ENCODE results near the gene PIEZO2.

Gene PIEZO2

DNA sequence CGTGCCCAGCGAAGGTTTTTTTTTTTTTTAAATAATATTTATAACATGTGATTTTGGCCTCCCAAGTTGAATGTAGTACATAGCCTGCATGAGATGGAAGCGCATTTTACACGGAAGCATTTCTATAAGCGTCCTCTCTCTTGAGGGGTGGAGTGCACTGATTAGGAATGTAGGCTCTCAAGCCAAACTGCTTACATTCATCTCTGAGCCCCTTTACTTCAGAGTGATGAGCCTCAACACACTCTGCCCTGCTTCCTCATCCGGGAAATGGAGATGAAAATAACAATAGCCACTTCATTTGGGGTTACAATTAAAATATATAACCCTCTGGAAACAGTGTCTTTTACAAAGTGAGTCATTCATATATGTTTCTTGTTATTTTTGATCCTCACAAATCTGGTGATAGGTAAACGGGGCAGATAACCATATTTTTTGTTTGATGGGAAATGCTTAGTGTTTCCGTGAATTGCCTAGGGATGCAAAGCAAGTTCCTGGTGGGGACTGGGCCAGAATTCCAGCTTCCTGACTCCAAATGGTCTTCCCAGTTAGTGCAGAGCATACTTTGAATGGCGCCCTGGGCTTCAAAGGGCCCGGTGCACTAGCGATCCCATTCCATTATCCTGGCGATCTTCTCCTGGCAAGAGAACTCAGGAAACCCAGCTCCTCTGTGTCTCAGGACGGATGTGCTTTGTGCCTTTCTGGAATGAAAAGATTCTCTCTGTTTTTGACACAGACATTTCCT is 124.3 kb downstream of the PIEZO2 start:
- no peak for DNase-seq

DNA sequence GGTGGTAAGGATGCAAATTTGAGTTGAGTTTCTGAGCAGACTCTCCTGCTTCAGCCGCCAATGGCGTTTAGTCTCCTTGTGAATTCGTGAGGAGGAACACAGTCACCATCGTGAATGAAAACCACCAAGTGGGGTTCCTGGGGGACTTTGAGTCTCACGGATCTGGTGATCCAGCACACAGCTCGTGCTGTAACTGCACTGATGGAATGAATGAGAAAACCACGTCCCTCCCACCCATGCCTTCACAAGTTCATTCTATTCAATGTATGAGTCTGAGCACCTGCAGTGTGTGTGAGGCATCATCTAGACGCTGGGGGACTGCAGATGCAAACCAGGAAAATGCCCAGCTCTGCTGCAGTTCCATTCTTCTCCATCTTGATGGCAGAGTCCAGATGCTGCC is 127.9 kb downstream of the PIEZO2 start:
- no peak for DNase-seq

DNA sequence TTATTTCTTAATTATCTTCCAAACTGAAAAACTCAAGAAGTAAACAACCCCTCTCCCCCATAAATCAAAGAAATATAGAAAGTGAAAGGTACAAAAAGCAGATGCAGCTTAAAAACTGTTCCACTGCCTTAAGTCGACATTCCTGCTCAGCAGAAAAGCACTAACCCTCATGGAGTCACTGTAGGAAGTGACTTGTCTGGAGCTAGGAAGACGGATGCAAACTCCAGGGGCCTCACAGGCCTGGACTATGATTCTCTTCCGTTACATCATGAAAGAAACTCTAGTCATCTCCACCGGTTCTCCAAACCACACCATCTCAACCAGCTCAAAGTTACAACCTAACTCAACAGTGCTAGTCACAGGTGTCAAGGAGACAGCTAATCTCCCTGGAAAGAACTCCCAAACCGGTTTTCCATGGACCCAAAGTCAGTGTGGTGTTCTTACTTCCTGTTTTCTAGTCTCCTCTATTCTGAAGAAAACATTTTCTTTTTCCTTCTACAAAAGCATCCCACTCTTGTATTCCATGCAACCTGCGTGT is 128.4 kb downstream of the PIEZO2 start:
- DNase-seq = no peak

DNA sequence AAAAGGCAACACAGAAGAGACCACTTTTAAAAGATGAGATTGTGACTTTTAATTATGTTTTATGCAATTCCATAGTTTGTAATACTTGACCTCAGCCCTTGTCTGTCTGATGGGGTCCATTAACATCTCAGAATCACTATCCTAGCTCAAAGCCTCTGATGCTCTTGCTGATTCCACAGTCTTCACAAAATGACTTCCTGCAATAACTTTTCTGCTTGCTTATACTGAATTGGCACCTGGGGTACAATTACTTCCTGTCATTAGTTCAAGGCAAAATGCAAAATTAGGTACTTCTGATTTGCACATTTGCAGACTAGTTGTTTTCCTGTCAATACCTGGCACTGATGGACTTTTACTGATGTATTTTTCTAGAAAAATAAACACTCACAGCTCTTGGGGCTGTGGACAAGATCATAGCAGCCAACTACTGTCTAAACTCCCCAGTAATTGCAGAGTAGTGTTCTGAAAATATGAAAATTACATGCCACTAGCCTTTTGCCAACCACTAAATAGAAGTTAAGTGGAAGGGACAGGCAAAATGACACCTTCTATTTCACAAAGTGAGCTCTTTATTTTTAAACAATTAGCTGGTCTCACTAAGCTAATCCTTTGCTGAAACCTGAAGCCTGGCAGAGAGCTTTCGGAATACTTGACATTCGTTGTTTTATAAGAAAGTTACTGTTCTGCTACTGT is 129.1 kb downstream of the PIEZO2 start:
- DNase-seq = no peak

DNA sequence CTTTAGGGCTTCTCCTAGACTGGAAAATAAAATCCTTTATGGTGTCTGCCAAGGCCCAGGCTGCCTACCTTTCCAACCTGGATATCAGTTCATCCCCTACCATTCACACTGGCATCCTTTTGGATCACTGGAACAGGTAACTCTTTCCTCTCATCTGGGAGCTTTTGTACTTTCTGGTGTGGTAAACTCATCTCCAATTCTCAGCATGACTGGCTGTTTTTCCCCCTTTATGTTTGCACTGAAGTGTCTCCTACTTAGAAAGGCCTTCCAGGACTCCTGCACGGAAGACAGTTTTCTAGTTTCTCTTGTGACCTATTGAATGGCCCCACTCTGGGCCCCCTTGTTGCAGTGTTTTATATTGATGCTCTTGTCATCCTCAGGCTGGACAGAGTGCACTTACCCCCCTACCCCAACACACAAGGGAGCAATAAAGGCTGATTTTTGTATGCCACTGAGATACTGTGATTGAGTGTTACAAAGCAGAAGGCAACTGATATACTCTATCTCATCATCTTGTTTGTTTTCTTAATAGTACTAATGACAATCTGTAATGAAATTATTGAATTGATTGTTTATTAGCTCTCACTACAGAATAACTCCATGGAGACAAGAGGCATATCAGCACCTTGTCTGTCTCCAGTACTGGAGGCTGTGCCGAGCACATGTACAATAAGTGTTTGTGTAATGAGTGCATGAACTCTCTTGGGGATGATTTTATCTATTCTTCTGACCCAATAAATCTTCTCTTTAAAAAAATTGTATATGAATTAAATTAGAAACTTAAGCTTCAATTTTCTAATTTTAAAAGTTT is 129.9 kb downstream of the PIEZO2 start:
- DNase-seq = no peak

DNA sequence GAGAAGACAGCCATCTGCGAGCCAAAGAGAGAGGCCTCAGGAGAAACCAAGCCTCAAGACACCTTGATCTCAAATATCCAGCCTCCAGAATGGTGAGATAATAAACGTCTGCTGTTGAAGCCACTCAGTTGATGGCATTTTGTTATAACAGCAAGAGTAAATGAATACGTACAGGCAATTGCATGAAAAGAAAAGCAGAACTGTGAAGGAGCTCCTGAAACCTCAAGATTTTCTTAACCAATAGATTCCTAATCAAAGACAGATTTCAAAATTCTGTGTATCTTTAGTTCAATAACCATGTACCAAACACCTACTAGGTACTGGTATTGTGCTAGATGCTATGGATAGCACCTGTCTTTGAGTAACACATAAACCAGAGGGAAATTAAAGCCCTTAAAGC is 139.5 kb downstream of the PIEZO2 start:
- no peak for DNase-seq

DNA sequence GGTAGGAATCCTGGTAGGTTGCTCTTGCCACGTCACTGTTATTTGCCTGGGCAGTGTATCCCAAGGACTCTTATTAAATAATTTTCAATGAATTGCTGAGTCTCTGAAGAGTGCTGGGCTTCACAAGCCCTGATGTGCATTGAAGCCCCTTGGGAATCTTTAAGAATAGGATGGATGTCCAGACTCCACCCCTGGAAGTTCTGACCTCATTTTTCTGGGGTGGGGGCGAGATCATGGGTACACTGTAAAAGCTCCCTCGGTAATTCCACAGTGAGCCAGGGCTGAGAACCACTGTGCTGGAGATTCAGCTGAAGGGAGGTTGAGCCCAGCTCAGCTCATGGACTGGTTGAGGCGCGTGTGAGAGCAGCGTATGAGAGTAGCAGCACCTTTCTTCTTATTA is 140.2 kb downstream of the PIEZO2 start:
- DNase-seq = no peak

DNA sequence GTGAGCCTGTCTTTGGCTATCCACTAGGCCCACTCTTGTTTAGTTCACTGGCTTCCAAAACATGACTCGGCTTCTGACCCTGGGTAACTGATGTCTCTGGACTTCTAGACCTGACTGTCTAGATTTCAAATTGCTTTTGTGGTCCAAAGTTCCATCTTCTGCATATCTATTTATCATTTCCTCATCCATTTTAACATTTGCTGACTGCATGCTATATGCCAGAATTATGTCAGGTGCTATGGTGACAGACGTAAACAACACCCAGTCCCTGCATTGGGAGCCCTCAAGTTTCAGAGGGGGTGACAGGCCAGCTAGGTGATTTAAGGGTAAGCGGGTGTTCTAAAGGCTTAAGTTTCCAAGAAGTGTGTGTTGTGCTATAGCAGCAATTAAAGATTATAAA is 140.9 kb downstream of the PIEZO2 start:
- DNase-seq = no peak

DNA sequence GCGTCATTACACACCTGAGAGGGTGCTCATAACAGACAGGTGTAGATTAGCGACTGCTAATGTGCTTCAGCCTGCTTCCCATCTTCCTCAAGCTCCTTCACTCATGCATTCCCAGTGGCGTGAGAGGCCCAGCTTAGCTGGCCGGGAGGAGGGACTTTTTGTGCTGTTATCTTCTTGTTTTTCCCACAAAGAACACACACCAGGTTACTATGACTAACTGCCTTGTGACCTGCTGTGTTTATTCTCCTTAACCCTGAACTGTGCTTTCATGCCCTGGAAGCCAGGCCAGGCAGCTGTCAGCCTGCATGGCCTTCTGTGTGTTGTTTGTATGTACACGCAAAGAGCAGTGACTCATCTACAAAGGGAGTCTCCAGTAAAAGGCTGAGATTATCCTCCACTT is 143.8 kb downstream of the PIEZO2 start:
- no peak for DNase-seq

DNA sequence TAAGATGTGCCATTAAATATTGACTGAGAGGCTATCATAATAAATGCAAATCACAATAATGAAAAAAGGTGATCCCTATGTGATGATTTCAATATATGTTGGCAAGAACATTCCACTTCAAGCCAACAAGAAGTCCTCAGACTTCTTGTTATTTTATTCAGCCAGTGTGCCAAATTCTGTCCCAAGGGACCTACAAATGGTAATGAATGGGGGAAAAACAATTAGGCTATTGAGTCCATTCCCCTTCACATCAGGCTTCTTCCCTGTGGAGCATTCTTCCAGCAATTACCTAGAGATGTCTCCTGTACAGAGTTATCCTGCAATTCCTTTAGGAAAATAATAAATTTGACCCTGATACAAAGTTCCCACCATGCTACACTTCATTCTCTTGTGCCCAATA is 144.4 kb downstream of the PIEZO2 start:
- DNase-seq = no peak

DNA sequence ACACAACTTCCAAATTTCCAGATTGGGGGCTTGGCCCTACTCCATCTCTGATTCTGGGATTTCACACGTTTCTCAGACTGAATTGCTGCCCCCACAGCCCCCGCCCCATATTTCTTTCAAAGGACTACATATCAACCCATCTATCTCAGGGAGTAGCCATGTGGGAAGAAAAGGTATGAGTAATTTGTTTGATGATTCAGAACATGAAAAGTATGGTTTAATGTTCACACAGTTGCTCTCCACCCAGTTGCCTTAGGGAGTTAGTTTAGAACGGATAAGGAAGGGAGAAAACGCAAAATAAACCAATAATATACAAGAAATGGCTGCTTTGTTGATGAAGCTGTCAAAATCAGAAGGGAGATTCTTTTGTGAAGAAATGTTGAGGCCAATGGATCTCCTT is 145.1 kb downstream of the PIEZO2 start:
- no peak for DNase-seq

DNA sequence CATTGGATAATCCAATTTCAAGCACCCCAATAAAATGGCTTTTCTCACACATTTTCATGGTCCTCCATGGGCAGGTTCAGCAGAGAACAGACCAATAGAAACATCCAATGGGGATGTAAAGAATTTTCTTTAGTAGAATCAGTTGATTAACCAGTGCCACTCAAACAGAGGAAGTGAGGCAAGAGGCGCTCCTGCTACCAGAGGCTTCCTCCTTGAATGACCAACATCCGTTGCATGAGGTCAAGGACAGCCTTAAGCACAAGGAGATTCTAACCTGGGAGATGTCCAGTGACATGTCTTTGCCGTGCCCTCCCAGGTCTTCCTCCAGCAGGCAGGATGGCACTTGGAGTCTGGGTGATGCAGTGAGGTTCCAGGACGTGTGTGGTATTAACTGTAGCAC is 146.6 kb downstream of the PIEZO2 start:
- DNase-seq = no peak

DNA sequence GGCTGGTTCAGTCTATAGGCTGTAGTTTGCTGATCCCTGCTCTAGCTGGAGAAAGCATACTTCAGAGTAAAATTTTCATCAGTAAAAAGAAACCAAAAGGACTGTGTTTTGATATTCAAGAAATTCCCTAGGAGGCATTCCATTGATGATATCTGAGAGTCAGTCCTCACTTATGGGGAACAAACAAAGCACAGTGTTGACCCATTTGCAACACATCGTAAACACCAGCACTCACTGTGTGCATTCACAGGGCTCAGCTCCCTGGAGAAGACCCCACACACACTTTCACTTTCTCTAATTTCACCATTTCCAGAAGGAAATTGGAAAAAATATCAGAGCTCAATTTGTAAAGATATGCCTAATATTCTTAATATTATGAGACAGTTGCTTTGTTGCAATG is 147.1 kb downstream of the PIEZO2 start:
- no peak for DNase-seq

DNA sequence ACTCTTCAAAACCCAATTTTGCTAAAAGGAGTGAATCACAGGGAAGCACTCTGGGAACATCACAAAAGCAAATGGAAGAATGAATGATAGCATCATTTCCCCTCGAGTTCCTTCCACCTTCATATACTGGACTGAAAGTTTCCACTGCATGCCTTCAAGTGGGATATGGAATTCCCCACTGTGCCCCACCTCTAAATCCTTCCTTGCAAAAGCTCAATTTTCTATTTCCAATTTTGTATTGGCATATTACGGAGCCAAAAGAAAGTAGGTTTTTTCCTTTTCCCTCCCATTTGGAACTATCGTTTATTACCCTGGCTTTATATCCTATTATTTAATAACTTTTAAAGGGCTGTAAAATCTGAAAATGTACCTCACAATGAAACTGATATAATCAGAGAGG is 149.3 kb downstream of the PIEZO2 start:
- no peak for DNase-seq

DNA sequence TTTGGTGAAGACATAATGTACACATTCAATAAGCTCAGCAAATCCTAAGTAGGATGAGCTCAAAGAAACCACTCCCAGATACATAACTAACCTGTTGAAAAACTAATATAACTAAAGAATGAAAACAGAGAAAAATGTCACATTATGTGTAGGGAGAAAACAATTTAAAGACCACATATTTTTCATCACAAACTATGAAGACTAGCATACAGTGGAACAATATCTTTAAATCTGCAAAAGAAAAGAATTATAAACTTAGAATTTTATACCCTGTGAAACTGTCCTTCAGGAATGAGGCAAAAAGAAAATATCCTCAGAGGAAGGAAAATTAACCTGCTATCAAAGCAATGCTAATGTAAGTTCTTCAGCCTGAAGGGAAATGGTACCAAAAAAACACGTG is 151.5 kb downstream of the PIEZO2 start:
- DNase-seq = no peak

DNA sequence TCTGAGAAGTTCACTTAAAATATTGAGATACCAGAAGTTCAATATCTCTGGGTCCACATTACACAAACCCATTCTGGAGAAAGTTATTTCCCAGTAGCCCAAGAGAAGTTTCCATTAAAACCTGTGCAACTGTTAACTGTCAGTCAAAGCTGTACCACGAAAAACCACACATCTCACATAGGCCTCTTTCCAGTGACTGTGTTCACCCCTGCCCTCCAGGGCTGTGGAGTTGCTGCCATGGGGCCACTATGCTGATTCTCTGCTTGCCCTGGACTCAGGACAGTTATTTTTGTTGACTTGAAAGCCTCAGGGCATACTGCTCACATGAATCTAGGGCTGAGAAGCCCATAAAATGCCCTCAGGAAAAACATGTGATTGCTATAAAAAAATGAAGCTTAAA is 153.8 kb downstream of the PIEZO2 start:
- DNase-seq = no peak

DNA sequence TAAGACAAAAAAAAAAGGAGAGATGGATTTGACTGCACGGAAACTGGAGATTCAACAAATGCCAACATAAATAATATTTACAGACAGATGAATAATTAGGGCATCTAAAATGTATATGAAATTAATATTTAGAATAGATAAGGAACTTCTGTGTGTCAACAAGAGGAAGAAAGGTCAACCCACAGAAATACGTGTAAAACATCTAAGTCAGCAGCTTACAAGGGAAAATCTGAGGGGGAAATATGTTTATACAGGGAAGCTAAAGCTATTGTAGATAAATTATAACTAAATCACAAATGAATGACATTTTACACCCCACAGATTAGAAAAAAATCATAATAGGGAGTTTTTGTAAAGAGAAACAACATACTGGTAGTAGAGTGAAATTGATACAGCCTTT is 159.9 kb downstream of the PIEZO2 start:
- DNase-seq = no peak

DNA sequence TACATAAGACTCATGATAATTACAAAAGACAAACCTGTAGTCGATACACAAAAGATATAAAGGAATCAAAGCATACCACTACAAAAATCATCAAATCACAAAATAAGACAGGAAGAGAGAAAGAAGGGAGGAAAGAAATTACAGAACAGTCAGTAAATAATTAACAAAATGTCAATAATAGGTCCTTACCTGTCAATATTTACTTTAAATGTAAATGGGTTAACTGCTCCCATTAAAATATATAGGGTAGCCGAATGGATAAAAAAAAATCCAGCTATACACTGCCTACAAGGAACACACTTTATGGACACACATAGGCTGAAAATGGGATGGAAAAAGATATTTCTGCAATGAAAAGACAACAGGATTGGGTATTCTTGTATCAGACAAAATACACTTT is 163.7 kb downstream of the PIEZO2 start:
- DNase-seq = no peak

DNA sequence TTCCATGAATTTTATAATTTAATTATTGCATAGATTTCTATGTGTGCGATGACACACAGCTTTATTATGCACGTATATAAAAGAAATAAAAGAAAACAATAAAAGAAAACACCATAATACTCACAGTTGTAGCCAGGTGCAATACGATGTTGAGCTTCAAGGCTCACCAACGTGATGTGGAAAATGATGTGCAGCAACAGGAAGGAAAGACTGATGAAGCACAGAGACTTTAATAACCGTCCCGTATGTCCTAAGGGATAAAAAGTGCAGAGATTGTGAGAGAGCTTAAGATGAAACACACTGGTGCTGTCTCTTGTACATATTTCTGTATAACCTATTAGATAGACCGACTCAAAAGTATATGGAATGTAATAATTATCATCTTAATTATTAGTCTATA is 170.0 kb downstream of the PIEZO2 start:
- no peak for DNase-seq

DNA sequence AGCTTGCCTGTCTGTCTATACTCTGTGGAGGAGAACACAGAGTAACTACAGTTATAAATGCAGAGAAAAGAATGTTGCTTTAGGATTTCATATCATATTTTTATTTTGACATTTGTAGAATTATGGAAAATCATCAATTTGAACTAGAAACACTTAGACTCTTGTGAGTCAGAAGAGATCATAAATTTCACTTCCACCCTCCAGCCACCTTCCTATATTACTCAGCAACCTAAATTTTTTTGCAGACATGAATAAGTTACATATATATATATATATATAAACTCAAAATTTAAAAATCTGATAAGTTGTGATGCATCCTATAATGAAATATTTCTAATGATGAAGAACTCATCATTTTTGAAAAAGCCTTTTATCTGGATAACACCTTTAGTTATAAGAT is 172.3 kb downstream of the PIEZO2 start:
- DNase-seq = no peak

DNA sequence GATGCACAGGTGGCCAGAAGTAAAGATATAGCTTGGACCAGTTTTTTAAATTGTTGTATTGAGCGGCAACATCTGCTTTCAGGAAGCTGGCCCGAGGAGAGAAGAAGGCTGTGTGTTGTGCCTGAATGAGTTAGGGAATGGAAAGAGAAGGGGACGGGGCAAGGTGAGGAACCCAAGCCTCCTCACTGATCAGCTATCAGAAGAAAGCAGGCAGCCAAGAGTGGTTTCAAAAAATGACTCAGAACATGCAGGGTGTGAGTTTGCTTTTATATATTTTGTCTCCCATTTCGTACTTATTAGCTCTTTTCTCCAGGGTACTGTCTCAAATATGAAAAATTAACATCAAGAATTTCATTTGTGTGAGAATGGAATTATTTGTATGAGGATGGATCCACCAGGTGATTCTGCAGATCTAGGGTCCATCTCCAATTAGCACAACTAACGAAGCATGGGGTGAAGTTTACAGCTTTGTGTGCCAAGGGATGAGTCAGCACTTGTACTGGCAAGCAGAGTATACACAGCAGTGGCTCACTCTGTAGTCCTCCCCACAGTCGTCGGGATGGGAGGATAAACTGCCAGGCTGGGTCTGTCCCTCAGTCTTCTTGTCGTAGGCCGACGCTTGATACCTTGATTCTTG is 175.7 kb downstream of the PIEZO2 start:
- DNase-seq = no peak

DNA sequence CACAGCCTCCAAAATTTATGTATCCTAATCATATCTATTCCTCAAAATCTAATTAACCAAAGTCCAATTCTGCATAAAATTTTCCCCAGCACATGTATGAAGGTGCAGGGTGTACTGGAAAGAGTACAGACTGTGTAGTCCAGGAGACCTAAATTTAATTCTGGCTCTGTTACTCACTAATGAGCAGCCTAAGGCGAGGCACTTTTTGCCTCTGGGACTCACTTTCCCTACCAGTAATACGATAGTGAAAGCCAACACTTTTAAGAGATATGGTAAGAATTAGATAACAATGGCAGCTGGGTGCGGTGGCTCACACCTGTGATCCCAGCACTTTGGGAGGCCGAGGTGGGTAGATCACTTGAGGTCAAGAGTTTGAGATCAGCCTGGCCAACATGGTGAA is 177.7 kb downstream of the PIEZO2 start:
- DNase-seq = no peak

DNA sequence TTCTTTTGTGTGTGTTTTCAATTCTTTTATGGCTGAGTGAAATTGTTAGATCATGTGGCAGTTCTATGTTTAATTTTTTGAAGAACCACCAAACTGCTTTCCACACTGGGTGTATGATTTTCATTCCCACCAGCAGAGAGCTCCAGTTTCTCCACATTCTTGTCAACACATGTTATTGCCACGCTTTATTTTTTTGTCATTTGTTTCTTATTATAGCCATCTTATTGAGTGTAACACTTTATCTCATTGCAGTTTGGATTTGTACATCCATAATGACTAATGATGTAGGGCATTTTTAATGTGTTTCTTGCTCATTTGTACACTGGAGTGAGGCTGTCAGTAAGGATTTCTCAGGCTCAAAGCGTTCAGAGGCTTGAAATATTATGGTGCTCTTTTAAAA is 184.2 kb downstream of the PIEZO2 start:
- DNase-seq = no peak

Data from left hindlimb (tissue), 1 donor.